ENCODE measurements around the gene EPHB2.

EPHB2 gene

GRCh38 chr1:22814176-22815042, 103.8 kb downstream of the EPHB2 start:
- Histone ChIP-seq H3K79me1 (ENCODE audit: low read depth, low read length) (no peaks in the 10 kb centered on the region), H3K4me1 (ENCODE audit: control insufficient read depth in 2 of 2, insufficient read depth in 1 of 2, low read depth in 1 of 2, low read length in 2 of 2) (peaks cover 11 to 12% of the 10 kb centered on the region in 2 donors), H3K14ac (ENCODE audit: low read length) (peak overlapping the region; percentile 2), H4K8ac (ENCODE audit: low read depth, low read length) (no peak overlapping the region), H3K9ac (ENCODE audit: low read depth, low read length, poor library complexity) (no peak overlapping the region), H2BK12ac (ENCODE audit: low read length) (no peak overlapping the region), H2BK5ac (ENCODE audit: low read length) (peak overlapping the region; percentile 7), H3K4me3 (ENCODE audit: low read length in 2 of 2) (no peak overlapping the region), H2AK5ac (ENCODE audit: low read depth, low read length) (peak overlapping the region; percentile 83), H3K27me3 (ENCODE audit: control insufficient read depth in 3 of 3, insufficient read depth in 3 of 3, low read depth in 1 of 3, low read length in 3 of 3) (no peaks in the 10 kb centered on the region), H3K4me2 (ENCODE audit: insufficient read depth, low read length, poor library complexity, severe bottlenecking) (no peak overlapping the region), H3K23ac (ENCODE audit: low read depth, low read length, poor library complexity) (peak overlapping the region; percentile 48), H2BK15ac (ENCODE audit: low read length) (peak overlapping the region; percentile 55), H3K27ac (replicated peaks; ENCODE audit: low read length) (no peak overlapping the region), H4K91ac (ENCODE audit: low read depth, low read length, poor library complexity) (no peak overlapping the region), H3K18ac (ENCODE audit: low read length) (peak overlapping the region; percentile 68), H3K9me3 (replicated peaks in 1 of 2; ENCODE audit: control insufficient read depth in 2 of 2, insufficient read depth in 1 of 2, low read depth in 1 of 2, low read length in 2 of 2) (no peaks in the 10 kb centered on the region), H2BK120ac (ENCODE audit: low read depth, low read length) (no peak overlapping the region), H3K36me3 (replicated peaks in 1 of 2; ENCODE audit: control insufficient read depth in 2 of 2, insufficient read depth in 2 of 2, low read length in 2 of 2) (peaks cover 0 to 2% of the 10 kb centered on the region in 2 donors), H3K4ac (ENCODE audit: low read length) (no peak overlapping the region), H2AFZ (ENCODE audit: low read length) (no peak overlapping the region)
- no CpG with 5 or more reads among the region's 19 CpGs for WGBS, 2 donors (ENCODE audit: extremely low coverage in 2 of 2, insufficient read length in 2 of 2, insufficient replicate concordance in 1 of 2)
- DNase-seq (ENCODE audit: low spot score): no peak

- no peaks in the 10 kb centered on the region for H3K9me3 ChIP-seq (replicated peaks in 1 of 2; ENCODE audit: control insufficient read depth in 2 of 2, insufficient read depth in 1 of 2, low read depth in 1 of 2, low read length in 2 of 2)
- H3K14ac ChIP-seq (ENCODE audit: low read length): no peak overlapping the region
- no peak for DNase-seq (ENCODE audit: low spot score)
- H3K4me1 ChIP-seq (ENCODE audit: control insufficient read depth in 2 of 2, insufficient read depth in 1 of 2, low read depth in 1 of 2, low read length in 2 of 2): peaks cover 11 to 12% of the 10 kb centered on the region in 2 donors
- no CpG with 5 or more reads among the region's 5 CpGs for WGBS, 2 donors (ENCODE audit: extremely low coverage in 2 of 2, insufficient read length in 2 of 2, insufficient replicate concordance in 1 of 2)
- peak overlapping the region; percentile 83 for H2AK5ac ChIP-seq (ENCODE audit: low read depth, low read length)
- H3K27me3 ChIP-seq (ENCODE audit: control insufficient read depth in 3 of 3, insufficient read depth in 3 of 3, low read depth in 1 of 3, low read length in 3 of 3): no peaks in the 10 kb centered on the region
- H3K4ac ChIP-seq (ENCODE audit: low read length): no peak overlapping the region
- H2BK5ac ChIP-seq (ENCODE audit: low read length): no peak overlapping the region
- no peak overlapping the region for H2BK12ac ChIP-seq (ENCODE audit: low read length)
- no peak overlapping the region for H3K4me3 ChIP-seq (ENCODE audit: low read length in 2 of 2)
- H3K36me3 ChIP-seq (replicated peaks in 1 of 2; ENCODE audit: control insufficient read depth in 2 of 2, insufficient read depth in 2 of 2, low read length in 2 of 2): peaks cover 0 to 2% of the 10 kb centered on the region in 2 donors
- no peak overlapping the region for H2AFZ ChIP-seq (ENCODE audit: low read length)
- H3K79me1 ChIP-seq (ENCODE audit: low read depth, low read length): no peaks in the 10 kb centered on the region
- no peak overlapping the region for H4K8ac ChIP-seq (ENCODE audit: low read depth, low read length)
- H2BK120ac ChIP-seq (ENCODE audit: low read depth, low read length): no peak overlapping the region
- H4K91ac ChIP-seq (ENCODE audit: low read depth, low read length, poor library complexity): no peak overlapping the region
- no peak overlapping the region for H3K23ac ChIP-seq (ENCODE audit: low read depth, low read length, poor library complexity)
- no peak overlapping the region for H3K27ac ChIP-seq (replicated peaks; ENCODE audit: low read length)
- peak overlapping the region; percentile 55 for H2BK15ac ChIP-seq (ENCODE audit: low read length)
- no peak overlapping the region for H3K4me2 ChIP-seq (ENCODE audit: insufficient read depth, low read length, poor library complexity, severe bottlenecking)
- H3K18ac ChIP-seq (ENCODE audit: low read length): no peak overlapping the region
- no peak overlapping the region for H3K9ac ChIP-seq (ENCODE audit: low read depth, low read length, poor library complexity)
Observed at GRCh38 chr1:22815043-22815365, 104.4 kb downstream of the EPHB2 start.

- no peak overlapping the region for H3K4ac ChIP-seq (ENCODE audit: low read length)
- H3K4me2 ChIP-seq (ENCODE audit: insufficient read depth, low read length, poor library complexity, severe bottlenecking): no peak overlapping the region
- H3K79me1 ChIP-seq (ENCODE audit: low read depth, low read length): no peaks in the 10 kb centered on the region
- no peak overlapping the region for H3K4me3 ChIP-seq (ENCODE audit: low read length in 2 of 2)
- no peak overlapping the region for H2BK12ac ChIP-seq (ENCODE audit: low read length)
- H3K36me3 ChIP-seq (replicated peaks in 1 of 2; ENCODE audit: control insufficient read depth in 2 of 2, insufficient read depth in 2 of 2, low read length in 2 of 2): peaks cover 0 to 2% of the 10 kb centered on the region in 2 donors
- no peak overlapping the region for H3K23ac ChIP-seq (ENCODE audit: low read depth, low read length, poor library complexity)
- H2BK120ac ChIP-seq (ENCODE audit: low read depth, low read length): no peak overlapping the region
- no peak for DNase-seq (ENCODE audit: low spot score)
- H3K14ac ChIP-seq (ENCODE audit: low read length): no peak overlapping the region
- no peak overlapping the region for H3K18ac ChIP-seq (ENCODE audit: low read length)
- no peak overlapping the region for H2AFZ ChIP-seq (ENCODE audit: low read length)
- H3K27me3 ChIP-seq (ENCODE audit: control insufficient read depth in 3 of 3, insufficient read depth in 3 of 3, low read depth in 1 of 3, low read length in 3 of 3): no peaks in the 10 kb centered on the region
- H4K91ac ChIP-seq (ENCODE audit: low read depth, low read length, poor library complexity): no peak overlapping the region
- no peak overlapping the region for H4K8ac ChIP-seq (ENCODE audit: low read depth, low read length)
- H2BK15ac ChIP-seq (ENCODE audit: low read length): no peak overlapping the region
- H3K9me3 ChIP-seq (replicated peaks in 1 of 2; ENCODE audit: control insufficient read depth in 2 of 2, insufficient read depth in 1 of 2, low read depth in 1 of 2, low read length in 2 of 2): no peaks in the 10 kb centered on the region
- no peak overlapping the region for H2BK5ac ChIP-seq (ENCODE audit: low read length)
- H3K27ac ChIP-seq (replicated peaks; ENCODE audit: low read length): no peak overlapping the region
- no CpG with 5 or more reads among the region's 12 CpGs for WGBS, 2 donors (ENCODE audit: extremely low coverage in 2 of 2, insufficient read length in 2 of 2, insufficient replicate concordance in 1 of 2)
- H3K4me1 ChIP-seq (ENCODE audit: control insufficient read depth in 2 of 2, insufficient read depth in 1 of 2, low read depth in 1 of 2, low read length in 2 of 2): peaks cover 11 to 12% of the 10 kb centered on the region in 2 donors
- peak overlapping the region; percentile 83 for H2AK5ac ChIP-seq (ENCODE audit: low read depth, low read length)
- no peak overlapping the region for H3K9ac ChIP-seq (ENCODE audit: low read depth, low read length, poor library complexity)
Observed at GRCh38 chr1:22815421-22816066, 104.9 kb downstream of the EPHB2 start.

GRCh38 chr1:22816067-22816775, 105.6 kb downstream of the EPHB2 start:
- H4K91ac ChIP-seq (ENCODE audit: low read depth, low read length, poor library complexity): no peak overlapping the region
- no peak for DNase-seq (ENCODE audit: low spot score)
- peak overlapping the region; percentile 84 for H3K18ac ChIP-seq (ENCODE audit: low read length)
- H2BK15ac ChIP-seq (ENCODE audit: low read length): peak overlapping the region; percentile 51
- WGBS, 2 donors (ENCODE audit: extremely low coverage in 2 of 2, insufficient read length in 2 of 2, insufficient replicate concordance in 1 of 2): no CpG with 5 or more reads among the region's 9 CpGs
- H3K27ac ChIP-seq (replicated peaks; ENCODE audit: low read length): no peak overlapping the region
- no peak overlapping the region for H2BK5ac ChIP-seq (ENCODE audit: low read length)
- no peak overlapping the region for H3K14ac ChIP-seq (ENCODE audit: low read length)
- peaks cover 11 to 15% of the 10 kb centered on the region in 2 donors for H3K4me1 ChIP-seq (ENCODE audit: control insufficient read depth in 2 of 2, insufficient read depth in 1 of 2, low read depth in 1 of 2, low read length in 2 of 2)
- H3K4me2 ChIP-seq (ENCODE audit: insufficient read depth, low read length, poor library complexity, severe bottlenecking): no peak overlapping the region
- H2AFZ ChIP-seq (ENCODE audit: low read length): no peak overlapping the region
- H3K4me3 ChIP-seq (ENCODE audit: low read length in 2 of 2): no peak overlapping the region
- no peak overlapping the region for H4K8ac ChIP-seq (ENCODE audit: low read depth, low read length)
- H3K9me3 ChIP-seq (replicated peaks in 1 of 2; ENCODE audit: control insufficient read depth in 2 of 2, insufficient read depth in 1 of 2, low read depth in 1 of 2, low read length in 2 of 2): no peaks in the 10 kb centered on the region
- H3K79me1 ChIP-seq (ENCODE audit: low read depth, low read length): no peaks in the 10 kb centered on the region
- peaks cover 0 to 2% of the 10 kb centered on the region in 2 donors for H3K36me3 ChIP-seq (replicated peaks in 1 of 2; ENCODE audit: control insufficient read depth in 2 of 2, insufficient read depth in 2 of 2, low read length in 2 of 2)
- peak overlapping the region; percentile 53 for H3K9ac ChIP-seq (ENCODE audit: low read depth, low read length, poor library complexity)
- no peak overlapping the region for H2BK120ac ChIP-seq (ENCODE audit: low read depth, low read length)
- no peaks in the 10 kb centered on the region for H3K27me3 ChIP-seq (ENCODE audit: control insufficient read depth in 3 of 3, insufficient read depth in 3 of 3, low read depth in 1 of 3, low read length in 3 of 3)
- no peak overlapping the region for H3K23ac ChIP-seq (ENCODE audit: low read depth, low read length, poor library complexity)
- H3K4ac ChIP-seq (ENCODE audit: low read length): no peak overlapping the region
- H2AK5ac ChIP-seq (ENCODE audit: low read depth, low read length): no peak overlapping the region
- H2BK12ac ChIP-seq (ENCODE audit: low read length): no peak overlapping the region

Measured in neuronal stem cell (in vitro differentiated cells).